Esophagus (tissue), 2 donors: ENCODE results near the gene CDC5L. TPM values are rescaled to one million over a fixed set of nuclear protein-coding genes. Genes with fewer than 3 reads are reported as not detected.

Experiments
- H3K27ac ChIP-seq, 2 donors: one replicate each; pipeline ENCODE4 v1.5.1; 2013; ENCODE audit warnings: low read depth in 2 of 2, mild to moderate bottlenecking in 2 of 2, inconsistent platforms in 1 of 2, low read length in 1 of 2, moderate library complexity in 1 of 2
- H3K27me3 ChIP-seq, 2 donors: one replicate each; pipeline ENCODE4 v1.6.1; 2013; ENCODE audit warnings: low read length in 2 of 2, control low read depth in 1 of 2, mild to moderate bottlenecking in 1 of 2; ENCODE audit not compliant: insufficient read depth in 2 of 2, control insufficient read depth in 1 of 2
- H3K36me3 ChIP-seq, 2 donors: one replicate each; pipeline ENCODE4 v1.6.1; 2013; ENCODE audit warnings: low read length in 1 of 2; ENCODE audit not compliant: control insufficient read depth in 2 of 2, insufficient read depth in 2 of 2
- H3K4me1 ChIP-seq, 2 donors: one replicate each; pipeline ENCODE4 v1.6.1; 2013; ENCODE audit warnings: low read length in 1 of 2; ENCODE audit not compliant: control insufficient read depth in 2 of 2, insufficient read depth in 2 of 2
- H3K4me3 ChIP-seq, 2 donors: one replicate each; pipeline ENCODE4 v1.5.1; 2013; ENCODE audit warnings: low read length in 2 of 2, mild to moderate bottlenecking in 2 of 2, low read depth in 1 of 2, moderate library complexity in 1 of 2
- H3K9me3 ChIP-seq, 2 donors: one replicate each; pipeline ENCODE4 v1.6.1; 2013; ENCODE audit warnings: mild to moderate bottlenecking in 2 of 2, low read depth in 1 of 2, low read length in 1 of 2, moderate library complexity in 1 of 2; ENCODE audit not compliant: control insufficient read depth in 2 of 2, insufficient read depth in 1 of 2
- WGBS, 2 donors: extraction: QIAGEN DNeasy Blood & Tissue Kit; methylation state at CpG; one replicate each; pipeline ENCODE4 v1.1.7; 2013; 5-methylcytosine and 5-hydroxymethylcytosine counted together
- polyA plus RNA-seq, 2 donors: library from polyadenylated mRNA; stranded (reverse); fragments of 200-250 nt; gene quantifications; one replicate each; pipeline ENCODE4 v1.2.3, GENCODE V29; 2013
- donor health status: healthy with polysubstance abuse.
- donor health status: Bipolar disorder and iron deficiency.

Gene CDC5L
- polyA plus RNA-seq, 2 donors: 4.6 to 7.8 TPM

- Histone ChIP-seq H3K27ac (no peak overlapping the region), H3K27me3 (no peaks in the 10 kb centered on the region), H3K9me3 (no peaks in the 10 kb centered on the region), H3K36me3 (no peaks in the 10 kb centered on the region), H3K4me1 (no peaks in the 10 kb centered on the region), H3K4me3 (no peak overlapping the region)
- WGBS, 2 donors: 88 to 89% methylated on average over 13 of the region's 13 CpGs
Measured at GRCh38 chr6:44464527-44465310, 77.2 kb downstream of the CDC5L start.

GRCh38 chr6:44466955-44467354 lies 79.4 kb downstream of the CDC5L start:
- H3K27me3 ChIP-seq: no peaks in the 10 kb centered on the region
- no peaks in the 10 kb centered on the region for H3K36me3 ChIP-seq
- H3K27ac ChIP-seq: no peak overlapping the region
- H3K4me3 ChIP-seq: no peak overlapping the region
- whole genome bisulfite sequencing, 2 donors: 89 to 94% methylated on average over 3 of the region's 3 CpGs
- H3K9me3 ChIP-seq: no peaks in the 10 kb centered on the region
- no peaks in the 10 kb centered on the region for H3K4me1 ChIP-seq

- 80 to 82% methylated on average over 6 of the region's 6 CpGs for WGBS, 2 donors
Measured at GRCh38 chr6:44468835-44469234, 81.3 kb downstream of the CDC5L start.

GRCh38 chr6:44470115-44470464 lies 82.6 kb downstream of the CDC5L start:
- Histone ChIP-seq H3K27me3 (no peaks in the 10 kb centered on the region), H3K27ac (no peak overlapping the region), H3K4me3 (no peak overlapping the region), H3K4me1 (no peaks in the 10 kb centered on the region), H3K36me3 (no peaks in the 10 kb centered on the region), H3K9me3 (no peaks in the 10 kb centered on the region)
- 30 to 37% methylated on average over 7 of the region's 7 CpGs for WGBS, 2 donors

More at GRCh38 chr6:44468835-44469234, 81.3 kb downstream of the CDC5L start:
- H3K4me1 ChIP-seq: no peaks in the 10 kb centered on the region
- H3K36me3 ChIP-seq: no peaks in the 10 kb centered on the region
- H3K27me3 ChIP-seq: no peaks in the 10 kb centered on the region
- no peak overlapping the region for H3K27ac ChIP-seq
- no peaks in the 10 kb centered on the region for H3K9me3 ChIP-seq
- no peak overlapping the region for H3K4me3 ChIP-seq

GRCh38 chr6:44470746-44471145 lies 83.2 kb downstream of the CDC5L start:
- H3K4me1 ChIP-seq: no peaks in the 10 kb centered on the region
- no peak overlapping the region for H3K4me3 ChIP-seq
- H3K27ac ChIP-seq: no peak overlapping the region
- H3K9me3 ChIP-seq: no peaks in the 10 kb centered on the region
- WGBS, 2 donors: 67 to 70% methylated on average over 2 of the region's 2 CpGs
- no peaks in the 10 kb centered on the region for H3K36me3 ChIP-seq
- no peaks in the 10 kb centered on the region for H3K27me3 ChIP-seq

- Histone ChIP-seq H3K9me3 (no peaks in the 10 kb centered on the region), H3K4me1 (no peaks in the 10 kb centered on the region), H3K27ac (no peak overlapping the region), H3K4me3 (no peak overlapping the region), H3K36me3 (no peaks in the 10 kb centered on the region), H3K27me3 (no peaks in the 10 kb centered on the region)
- 79 to 88% methylated on average over 15 of the region's 15 CpGs for WGBS, 2 donors
Measured at GRCh38 chr6:44471271-44471981, 83.9 kb downstream of the CDC5L start.

GRCh38 chr6:44472250-44472945 lies 84.9 kb downstream of the CDC5L start:
- Histone ChIP-seq H3K27me3 (no peaks in the 10 kb centered on the region), H3K27ac (no peak overlapping the region), H3K4me3 (no peak overlapping the region), H3K9me3 (no peaks in the 10 kb centered on the region), H3K4me1 (no peaks in the 10 kb centered on the region), H3K36me3 (no peaks in the 10 kb centered on the region)
- 75 to 80% methylated on average over 13 of the region's 13 CpGs for WGBS, 2 donors

- H3K4me3 ChIP-seq: no peak overlapping the region
- no peaks in the 10 kb centered on the region for H3K36me3 ChIP-seq
- 87 to 89% methylated on average over 19 of the region's 19 CpGs for WGBS, 2 donors
- H3K27ac ChIP-seq: no peak overlapping the region
- H3K9me3 ChIP-seq: no peaks in the 10 kb centered on the region
- H3K4me1 ChIP-seq: no peaks in the 10 kb centered on the region
- H3K27me3 ChIP-seq: no peaks in the 10 kb centered on the region
Measured at GRCh38 chr6:44473393-44474189, 86.1 kb downstream of the CDC5L start.

GRCh38 chr6:44474190-44474631 lies 86.7 kb downstream of the CDC5L start:
- 86 to 90% methylated on average over 9 of the region's 9 CpGs for WGBS, 2 donors
- no peaks in the 10 kb centered on the region for H3K4me1 ChIP-seq
- no peaks in the 10 kb centered on the region for H3K27me3 ChIP-seq
- no peak overlapping the region for H3K27ac ChIP-seq
- H3K9me3 ChIP-seq: no peaks in the 10 kb centered on the region
- H3K36me3 ChIP-seq: no peaks in the 10 kb centered on the region
- H3K4me3 ChIP-seq: no peak overlapping the region
